MCF 10A (cell line): Measurements from ENCODE around the gene KIF17. TPM values are rescaled to one million over a fixed set of nuclear protein-coding genes. Genes with fewer than 3 reads are reported as not detected.

ENCODE experiments used
- BruUV-seq: library from RNA; stranded (reverse); fragments of 400-500 nt; replicated peaks from 2 replicates; lab custom pipeline; 2021; lab: Mats Ljungman, UMichigan
- CTCF ChIA-PET: fragments of 300-600 bp; sonication (Branson Sonifier 250); formaldehyde crosslinking; extraction: SDS; loops from one replicate; lab custom pipeline; 2021; ENCODE audit warnings: antibody characterized with exemption, inconsistent platforms; lab: Yijun Ruan, JAX
- POLR2A ChIA-PET: fragments of 300-600, 350-650 bp; sonication (Branson Sonifier 250); formaldehyde crosslinking; extraction: SDS; loops from one replicate; lab custom pipeline; 2020; ENCODE audit warnings: antibody characterized with exemption, inconsistent platforms; lab: Yijun Ruan, JAX
- DNase-seq: peaks from one replicate; pipeline ENCODE4 v3.0.0-alpha.2; 2018; ENCODE audit not compliant: unreplicated experiment
- H3K27ac Mint-ChIP-seq: one replicate; pipeline ENCODE4 v1.8.0; 2022; ENCODE audit warnings: mild to moderate bottlenecking, low read depth, mixed read lengths; ENCODE audit not compliant: unreplicated experiment
- H3K27me3 Mint-ChIP-seq: one replicate; pipeline ENCODE4 v1.8.0; 2022; ENCODE audit warnings: mixed read lengths; ENCODE audit not compliant: insufficient read depth, unreplicated experiment
- H3K36me3 Mint-ChIP-seq: one replicate; pipeline ENCODE4 v1.8.0; 2022; ENCODE audit warnings: mild to moderate bottlenecking, moderate library complexity, mixed read lengths; ENCODE audit not compliant: insufficient read depth, unreplicated experiment
- H3K4me1 Mint-ChIP-seq: one replicate; pipeline ENCODE4 v1.8.0; 2022; ENCODE audit warnings: mixed read lengths; ENCODE audit not compliant: insufficient read depth, unreplicated experiment
- H3K4me3 Mint-ChIP-seq: one replicate; pipeline ENCODE4 v1.8.0; 2022; ENCODE audit warnings: mild to moderate bottlenecking, moderate library complexity, mixed read lengths; ENCODE audit not compliant: unreplicated experiment
- H3K9me3 Mint-ChIP-seq: one replicate; pipeline ENCODE4 v1.8.0; 2022; ENCODE audit warnings: mixed read lengths; ENCODE audit not compliant: unreplicated experiment
- CTCF ChIP-seq: fragments of 200-600 bp; IDR thresholded peaks from one replicate; pipeline ENCODE4 v1.8.0; 2022; ENCODE audit warnings: antibody characterized with exemption, mild to moderate bottlenecking; ENCODE audit not compliant: unreplicated experiment
- intact Hi-C: fragments of 100-400 bp; cut with micrococcal nuclease; formaldehyde crosslinking; loops from 2 replicates; pipeline ENCODE4 v1.14.1; 2022
- total RNA-seq: library from RNA; stranded (reverse); gene quantifications from 2 replicates; pipeline ENCODE4 v1.2.3, GENCODE V29; 2022

Gene KIF17
- total RNA-seq, 1 experiment from 2014 or later: 0.19 TPM

- no peak for DNase-seq
- ChIA-PET POLR2A (interaction anchor here (1.1 kb wide), 1 partner anchor 120 kb away, joined by 3 read pairs; no protein-coding TSS in a partner anchor), CTCF (no interaction called here)
- Mint-ChIP-seq H3K4me3 (no peak overlapping the region), H3K9me3 (no peaks in the 10 kb centered on the region), H3K36me3 (no peaks in the 10 kb centered on the region), H3K27ac (no peak overlapping the region), H3K4me1 (peaks cover 11% of the 10 kb centered on the region), H3K27me3 (no peaks in the 10 kb centered on the region)
- intact Hi-C loops: no loop called here
- TF ChIP-seq CTCF: no peak
- no TSS peak for BruUV-seq
These were observed 51.7 kb downstream of the KIF17 start for GRCh38 chr1:20666146-20666545.

- Mint-ChIP-seq H3K9me3 (no peaks in the 10 kb centered on the region), H3K4me1 (peaks cover 11% of the 10 kb centered on the region), H3K27me3 (no peaks in the 10 kb centered on the region), H3K36me3 (no peaks in the 10 kb centered on the region), H3K4me3 (no peak overlapping the region), H3K27ac (no peak overlapping the region)
- CTCF ChIA-PET: no interaction called here
- POLR2A ChIA-PET: interaction anchor here (1.1 kb wide), 1 partner anchor 120 kb away, joined by 3 read pairs; no protein-coding TSS in a partner anchor
- BruUV-seq: no TSS peak
- intact Hi-C loops: no loop called here
- TF ChIP-seq CTCF: no peak
- DNase-seq: no peak
These were observed 52.1 kb downstream of the KIF17 start for GRCh38 chr1:20665726-20666125.

DNA sequence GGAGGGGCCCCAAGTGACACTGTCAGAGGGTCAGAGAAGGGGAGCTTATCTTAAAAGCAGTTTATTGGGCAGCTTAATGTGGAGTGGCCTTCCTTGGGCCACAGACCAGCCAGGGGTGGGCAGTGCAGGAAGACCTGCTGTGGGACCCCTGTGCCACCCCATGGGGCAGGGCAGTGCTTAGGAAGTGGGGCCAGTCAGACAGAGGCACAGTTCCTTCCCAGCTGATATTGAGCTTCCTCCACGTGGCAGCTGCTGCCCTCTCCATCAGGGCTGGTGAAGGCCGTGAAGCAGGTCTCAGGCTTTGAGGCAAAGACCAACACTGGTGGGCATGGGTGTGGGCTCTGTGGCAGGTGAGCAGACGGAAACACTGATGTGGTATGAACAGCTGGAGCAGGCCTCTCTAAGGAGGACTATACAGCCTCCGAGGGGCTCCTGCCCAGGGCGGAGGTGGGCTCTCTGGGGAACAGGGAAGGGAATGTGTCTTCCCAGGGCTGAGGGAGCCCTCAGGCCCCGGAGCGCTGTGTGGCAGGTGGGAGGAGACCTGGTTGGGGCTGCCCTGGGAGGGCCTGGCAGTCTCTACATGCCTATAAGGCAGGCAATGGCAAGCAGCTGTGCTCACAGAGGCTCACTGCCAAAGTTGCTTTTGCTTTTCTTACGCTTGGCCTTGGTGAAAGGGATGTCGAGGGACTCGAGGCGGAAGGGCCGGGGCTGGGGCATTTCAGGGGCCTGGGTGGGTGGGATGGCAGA is 53.7 kb downstream of the KIF17 start:
- ChIA-PET CTCF (interaction anchor here (0.5 to 1.1 kb wide), 3 partner anchors 25 to 147 kb away, joined by 5 to 8 read pairs (median 7); no protein-coding TSS in a partner anchor), POLR2A (interaction anchor here (0.7 to 1.5 kb wide), 2 partner anchors 56 to 156 kb away, joined by 3 read pairs; partner anchors contain the start of gene MUL1)
- H3K27ac Mint-ChIP-seq: no peak overlapping the region
- no peak for TF ChIP-seq CTCF
- H3K9me3 Mint-ChIP-seq: no peaks in the 10 kb centered on the region
- DNase-seq: no peak
- intact Hi-C loops: no loop called here
- H3K27me3 Mint-ChIP-seq: no peaks in the 10 kb centered on the region
- H3K4me1 Mint-ChIP-seq: peaks cover 24% of the 10 kb centered on the region
- peaks cover 6% of the 10 kb centered on the region for H3K36me3 Mint-ChIP-seq
- BruUV-seq: no TSS peak
- H3K4me3 Mint-ChIP-seq: no peak overlapping the region

- CTCF ChIA-PET: interaction anchor here (0.5 to 1.1 kb wide), 3 partner anchors 24 to 146 kb away, joined by 5 to 8 read pairs (median 7); no protein-coding TSS in a partner anchor
- H3K4me1 Mint-ChIP-seq: peaks cover 26% of the 10 kb centered on the region
These were observed 54.4 kb downstream of the KIF17 start for GRCh38 chr1:20663365-20663764.

More at GRCh38 chr1:20663365-20663764, 54.4 kb downstream of the KIF17 start:
- intact Hi-C loops: no loop called here
- no peak for DNase-seq
- POLR2A ChIA-PET: interaction anchor here (0.7 to 1.5 kb wide), 2 partner anchors 56 to 156 kb away, joined by 3 read pairs; partner anchors contain the start of gene MUL1
- no TSS peak for BruUV-seq
- H3K9me3 Mint-ChIP-seq: no peaks in the 10 kb centered on the region
- no peak overlapping the region for H3K27ac Mint-ChIP-seq
- H3K36me3 Mint-ChIP-seq: peaks cover 13% of the 10 kb centered on the region
- peak overlapping the region; percentile 96 for H3K4me3 Mint-ChIP-seq
- H3K27me3 Mint-ChIP-seq: no peaks in the 10 kb centered on the region
- no peak for TF ChIP-seq CTCF
